ENCODE measurements around the gene GRIA1.

Gene GRIA1

GRCh38 chr5:153584126-153584959 is 93.9 kb downstream of the GRIA1 start:
- H3K36me3 ChIP-seq (ENCODE audit: insufficient read depth, low read length): no peaks in the 10 kb centered on the region
- H3K9me3 ChIP-seq (ENCODE audit: control insufficient read depth, insufficient read depth, low read length): no peaks in the 10 kb centered on the region
- H3K4me1 ChIP-seq (ENCODE audit: insufficient read depth, low read length): no peaks in the 10 kb centered on the region
- H3K9ac ChIP-seq (ENCODE audit: low read depth, low read length): no peak overlapping the region

- Histone ChIP-seq H3K4me1 (ENCODE audit: insufficient read depth, low read length) (no peaks in the 10 kb centered on the region), H3K9me3 (ENCODE audit: control insufficient read depth, insufficient read depth, low read length) (no peaks in the 10 kb centered on the region), H3K9ac (ENCODE audit: low read depth, low read length) (no peak overlapping the region), H3K36me3 (ENCODE audit: insufficient read depth, low read length) (no peaks in the 10 kb centered on the region)
Observed at GRCh38 chr5:153584960-153585359, 94.5 kb downstream of the GRIA1 start.

DNA sequence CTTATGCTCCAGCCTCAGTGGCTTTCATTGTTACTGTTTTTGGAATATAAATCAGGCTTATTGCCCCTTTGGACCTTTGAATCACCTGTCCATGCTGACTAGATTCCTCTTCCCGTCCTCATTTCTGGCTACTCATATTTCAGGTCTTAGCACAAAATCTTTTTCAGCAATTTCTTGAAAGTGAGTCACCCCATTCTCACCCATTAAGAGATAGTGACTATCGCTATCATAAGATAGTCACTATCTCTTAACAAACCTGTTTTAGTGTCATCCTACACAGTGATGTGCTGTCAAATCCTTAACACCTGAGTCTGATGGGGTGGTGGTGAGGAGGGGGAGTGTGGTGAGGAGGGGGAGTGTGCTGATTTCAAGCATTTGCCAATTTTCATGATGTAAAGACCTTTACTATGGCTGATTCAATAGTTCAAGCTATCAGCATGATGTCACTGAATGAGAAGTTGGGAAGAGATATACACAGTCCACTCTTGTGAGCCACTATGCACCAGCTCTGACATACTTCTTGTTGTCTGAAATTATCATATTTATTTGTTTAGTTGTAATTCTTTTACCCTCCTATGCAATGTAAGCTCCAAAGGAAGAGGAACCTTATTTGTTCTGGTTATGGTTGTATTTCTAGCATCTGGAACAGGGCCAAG is 95.3 kb downstream of the GRIA1 start:
- Histone ChIP-seq H3K4me1 (ENCODE audit: insufficient read depth, low read length) (no peaks in the 10 kb centered on the region), H3K9ac (ENCODE audit: low read depth, low read length) (no peak overlapping the region), H3K9me3 (ENCODE audit: control insufficient read depth, insufficient read depth, low read length) (no peaks in the 10 kb centered on the region), H3K36me3 (ENCODE audit: insufficient read depth, low read length) (no peaks in the 10 kb centered on the region)

GRCh38 chr5:153592081-153592480 is 101.6 kb downstream of the GRIA1 start:
- Histone ChIP-seq H3K36me3 (ENCODE audit: insufficient read depth, low read length) (no peaks in the 10 kb centered on the region), H3K9me3 (ENCODE audit: control insufficient read depth, insufficient read depth, low read length) (no peaks in the 10 kb centered on the region), H3K4me1 (ENCODE audit: insufficient read depth, low read length) (no peaks in the 10 kb centered on the region), H3K9ac (ENCODE audit: low read depth, low read length) (no peak overlapping the region)

GRCh38 chr5:153594785-153595184 is 104.3 kb downstream of the GRIA1 start:
- Histone ChIP-seq H3K9ac (ENCODE audit: low read depth, low read length) (no peak overlapping the region), H3K4me1 (ENCODE audit: insufficient read depth, low read length) (no peaks in the 10 kb centered on the region), H3K36me3 (ENCODE audit: insufficient read depth, low read length) (no peaks in the 10 kb centered on the region), H3K9me3 (ENCODE audit: control insufficient read depth, insufficient read depth, low read length) (no peaks in the 10 kb centered on the region)

- no peaks in the 10 kb centered on the region for H3K4me1 ChIP-seq (ENCODE audit: insufficient read depth, low read length)
- no peaks in the 10 kb centered on the region for H3K9me3 ChIP-seq (ENCODE audit: control insufficient read depth, insufficient read depth, low read length)
- H3K9ac ChIP-seq (ENCODE audit: low read depth, low read length): no peak overlapping the region
- H3K36me3 ChIP-seq (ENCODE audit: insufficient read depth, low read length): no peaks in the 10 kb centered on the region
Observed at GRCh38 chr5:153598099-153598498, 107.6 kb downstream of the GRIA1 start.

DNA sequence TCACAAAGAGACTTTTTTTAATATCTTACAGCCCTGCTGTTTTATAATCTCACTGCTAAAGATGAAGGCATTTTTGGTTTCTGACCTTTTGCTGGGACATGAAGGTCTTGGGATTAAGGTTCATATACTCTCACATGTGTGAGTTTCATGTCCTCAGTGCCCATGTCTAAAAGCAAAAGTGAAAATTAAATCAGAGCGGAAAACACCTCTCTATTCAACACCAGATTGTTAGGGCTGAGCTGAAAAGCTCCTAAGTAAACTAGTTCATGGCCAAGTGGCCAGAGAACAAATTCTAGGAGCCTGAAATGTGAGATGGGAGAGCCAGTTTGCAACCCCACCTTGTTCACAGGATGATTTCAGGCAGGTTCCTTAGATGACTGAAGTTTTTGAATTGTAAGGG is 110.9 kb downstream of the GRIA1 start:
- Histone ChIP-seq H3K4me1 (ENCODE audit: insufficient read depth, low read length) (no peaks in the 10 kb centered on the region), H3K9ac (ENCODE audit: low read depth, low read length) (no peak overlapping the region), H3K36me3 (ENCODE audit: insufficient read depth, low read length) (no peaks in the 10 kb centered on the region), H3K9me3 (ENCODE audit: control insufficient read depth, insufficient read depth, low read length) (no peaks in the 10 kb centered on the region)

- Histone ChIP-seq H3K36me3 (ENCODE audit: insufficient read depth, low read length) (no peaks in the 10 kb centered on the region), H3K9me3 (ENCODE audit: control insufficient read depth, insufficient read depth, low read length) (no peaks in the 10 kb centered on the region), H3K9ac (ENCODE audit: low read depth, low read length) (no peak overlapping the region), H3K4me1 (ENCODE audit: insufficient read depth, low read length) (no peaks in the 10 kb centered on the region)
Observed at GRCh38 chr5:153605386-153605785, 114.9 kb downstream of the GRIA1 start.

GRCh38 chr5:153610009-153610408 is 119.5 kb downstream of the GRIA1 start:
- H3K4me1 ChIP-seq (ENCODE audit: insufficient read depth, low read length): no peaks in the 10 kb centered on the region; the same call in 1 of the 2 replicates

GRCh38 chr5:153610811-153611210 is 120.3 kb downstream of the GRIA1 start:
- Histone ChIP-seq H3K9ac (ENCODE audit: low read depth, low read length) (no peak overlapping the region), H3K36me3 (ENCODE audit: insufficient read depth, low read length) (no peaks in the 10 kb centered on the region), H3K9me3 (ENCODE audit: control insufficient read depth, insufficient read depth, low read length) (no peaks in the 10 kb centered on the region), H3K4me1 (ENCODE audit: insufficient read depth, low read length) (no peaks in the 10 kb centered on the region; the same call in 1 of the 2 replicates)

More at GRCh38 chr5:153610009-153610408, 119.5 kb downstream of the GRIA1 start:
- Histone ChIP-seq H3K36me3 (ENCODE audit: insufficient read depth, low read length) (no peaks in the 10 kb centered on the region), H3K9me3 (ENCODE audit: control insufficient read depth, insufficient read depth, low read length) (no peaks in the 10 kb centered on the region), H3K9ac (ENCODE audit: low read depth, low read length) (no peak overlapping the region)

DNA sequence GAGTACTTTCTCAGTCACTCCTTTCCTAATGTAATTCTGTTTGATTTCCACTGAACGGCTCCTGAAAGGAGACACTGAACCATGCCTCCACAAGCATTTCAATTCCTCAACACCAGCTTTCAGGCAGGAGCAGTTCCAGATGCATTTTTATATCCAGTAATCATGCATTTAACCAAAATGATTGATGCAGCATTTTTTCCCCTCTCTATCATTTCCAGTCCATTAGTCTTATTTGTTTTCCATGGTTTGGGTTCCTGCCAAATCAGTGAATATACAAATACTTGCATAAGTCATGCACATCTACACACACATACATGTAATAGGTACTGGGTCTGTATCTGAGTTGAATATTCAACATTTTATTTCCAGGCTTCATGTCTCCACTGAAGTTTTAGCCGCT is 122.7 kb downstream of the GRIA1 start:
- Histone ChIP-seq H3K9me3 (ENCODE audit: control insufficient read depth, insufficient read depth, low read length) (no peaks in the 10 kb centered on the region), H3K36me3 (ENCODE audit: insufficient read depth, low read length) (no peaks in the 10 kb centered on the region), H3K9ac (ENCODE audit: low read depth, low read length) (no peak overlapping the region), H3K4me1 (ENCODE audit: insufficient read depth, low read length) (peaks cover 2% of the 10 kb centered on the region; the same call in 1 of the 2 replicates)

GRCh38 chr5:153613672-153614071 is 123.2 kb downstream of the GRIA1 start:
- Histone ChIP-seq H3K4me1 (ENCODE audit: insufficient read depth, low read length) (peaks cover 6% of the 10 kb centered on the region; the same call in 1 of the 2 replicates), H3K9ac (ENCODE audit: low read depth, low read length) (no peak overlapping the region), H3K36me3 (ENCODE audit: insufficient read depth, low read length) (no peaks in the 10 kb centered on the region), H3K9me3 (ENCODE audit: control insufficient read depth, insufficient read depth, low read length) (no peaks in the 10 kb centered on the region)

- peaks cover 6% of the 10 kb centered on the region; the same call in 1 of the 2 replicates for H3K4me1 ChIP-seq (ENCODE audit: insufficient read depth, low read length)
- no peaks in the 10 kb centered on the region for H3K36me3 ChIP-seq (ENCODE audit: insufficient read depth, low read length)
- no peaks in the 10 kb centered on the region for H3K9me3 ChIP-seq (ENCODE audit: control insufficient read depth, insufficient read depth, low read length)
- no peak overlapping the region for H3K9ac ChIP-seq (ENCODE audit: low read depth, low read length)
Observed at GRCh38 chr5:153617190-153617589, 126.7 kb downstream of the GRIA1 start.

DNA sequence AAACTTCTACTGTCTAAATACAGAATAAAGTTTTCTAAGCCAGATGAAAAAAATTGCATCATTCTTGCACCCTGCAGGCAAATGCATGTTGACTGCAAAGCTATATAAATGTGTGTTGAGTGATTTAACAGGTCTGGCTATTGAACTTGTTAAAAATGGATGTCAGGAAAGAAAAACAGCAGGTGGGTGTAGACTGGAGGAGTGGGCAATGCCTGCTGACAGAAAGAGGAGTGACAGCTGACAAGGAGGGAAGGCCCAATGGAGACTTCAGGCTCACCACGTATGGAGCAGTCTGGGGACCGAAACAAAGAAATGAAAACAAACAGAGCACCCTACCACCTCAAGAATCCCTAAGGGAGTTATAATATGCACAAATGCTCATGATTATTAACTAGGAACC is 127.8 kb downstream of the GRIA1 start:
- H3K9me3 ChIP-seq (ENCODE audit: control insufficient read depth, insufficient read depth, low read length): no peaks in the 10 kb centered on the region
- H3K4me1 ChIP-seq (ENCODE audit: insufficient read depth, low read length): peaks cover 6% of the 10 kb centered on the region; the same call in 1 of the 2 replicates
- no peak overlapping the region for H3K9ac ChIP-seq (ENCODE audit: low read depth, low read length)
- no peaks in the 10 kb centered on the region for H3K36me3 ChIP-seq (ENCODE audit: insufficient read depth, low read length)

- no peaks in the 10 kb centered on the region for H3K9me3 ChIP-seq (ENCODE audit: control insufficient read depth, insufficient read depth, low read length)
- H3K4me1 ChIP-seq (ENCODE audit: insufficient read depth, low read length): peaks cover 8% of the 10 kb centered on the region; the same call in 1 of the 2 replicates
- H3K9ac ChIP-seq (ENCODE audit: low read depth, low read length): no peak overlapping the region
- no peaks in the 10 kb centered on the region for H3K36me3 ChIP-seq (ENCODE audit: insufficient read depth, low read length)
Observed at GRCh38 chr5:153618867-153619266, 128.4 kb downstream of the GRIA1 start.

Data from ES-I3 (cell line).